ENCODE data around the gene PRKCE. TPM values are rescaled to one million over a fixed set of nuclear protein-coding genes. Genes with fewer than 3 reads are reported as not detected.

PRKCE gene
- total RNA-seq, 1 experiment from 2014 or later = 14.8 TPM

DNA sequence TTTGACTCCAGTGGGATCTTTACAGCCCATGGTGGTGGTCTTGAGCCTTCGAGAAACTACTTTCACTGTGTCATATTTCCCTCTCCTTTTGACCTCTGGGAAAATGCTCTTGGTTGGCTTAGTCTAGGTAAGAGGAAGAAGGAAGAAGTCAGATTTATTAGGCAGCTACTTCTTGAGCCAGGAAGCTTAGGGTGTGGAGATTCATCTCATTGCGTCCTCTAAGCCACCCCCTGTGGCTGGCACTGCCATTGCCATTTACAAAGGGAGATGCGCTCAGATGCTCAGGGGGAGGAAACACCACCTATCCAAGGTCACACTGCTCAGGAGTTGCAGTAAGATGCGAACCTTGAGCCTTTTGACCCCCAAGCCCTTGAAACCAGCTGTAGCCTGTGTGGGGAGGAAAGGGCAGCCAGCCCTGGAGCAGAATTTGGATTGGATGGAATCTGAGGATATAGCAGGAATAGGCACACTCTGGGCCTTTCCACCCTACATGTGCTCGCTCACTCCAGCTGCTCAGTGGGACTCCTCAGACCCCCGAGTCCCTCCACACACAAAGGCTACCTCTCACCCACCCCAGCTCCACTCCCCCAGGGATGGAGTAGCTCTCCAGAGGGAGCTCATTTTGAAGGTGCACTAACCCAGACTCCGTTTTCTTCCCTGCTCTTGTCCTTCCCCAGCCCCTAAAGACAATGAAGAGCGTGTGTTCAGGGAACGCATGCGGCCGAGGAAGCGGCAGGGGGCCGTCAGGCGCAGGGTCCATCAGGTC is 324.5 kb downstream of the PRKCE start:
- no peak for DNase-seq (ENCODE audit: low read depth, low spot score)
- H3K9me2 ChIP-seq (ENCODE audit: insufficient read depth) = no peaks in the 10 kb centered on the region
- TF ChIP-seq RAD21 (IDR thresholded peaks at IDR 0.05; ENCODE audit: low read depth) (no peak), EZH2 (IDR thresholded peaks at IDR 0.05) (no peak), ELF1 (IDR thresholded peaks at IDR 0.05; ENCODE audit: borderline replicate concordance, low read depth) (no peak), SP1 (IDR thresholded peaks at IDR 0.05; ENCODE audit: low read depth) (no peak)
- TF ChIP-seq, protein P1, sequence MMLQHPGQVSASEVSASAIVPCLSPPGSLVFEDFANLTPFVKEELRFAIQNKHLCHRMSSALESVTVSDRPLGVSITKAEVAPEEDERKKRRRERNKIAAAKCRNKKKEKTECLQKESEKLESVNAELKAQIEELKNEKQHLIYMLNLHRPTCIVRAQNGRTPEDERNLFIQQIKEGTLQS (IDR thresholded peaks at IDR 0.05) = no peak
- TF ChIP-seq, protein P2, sequence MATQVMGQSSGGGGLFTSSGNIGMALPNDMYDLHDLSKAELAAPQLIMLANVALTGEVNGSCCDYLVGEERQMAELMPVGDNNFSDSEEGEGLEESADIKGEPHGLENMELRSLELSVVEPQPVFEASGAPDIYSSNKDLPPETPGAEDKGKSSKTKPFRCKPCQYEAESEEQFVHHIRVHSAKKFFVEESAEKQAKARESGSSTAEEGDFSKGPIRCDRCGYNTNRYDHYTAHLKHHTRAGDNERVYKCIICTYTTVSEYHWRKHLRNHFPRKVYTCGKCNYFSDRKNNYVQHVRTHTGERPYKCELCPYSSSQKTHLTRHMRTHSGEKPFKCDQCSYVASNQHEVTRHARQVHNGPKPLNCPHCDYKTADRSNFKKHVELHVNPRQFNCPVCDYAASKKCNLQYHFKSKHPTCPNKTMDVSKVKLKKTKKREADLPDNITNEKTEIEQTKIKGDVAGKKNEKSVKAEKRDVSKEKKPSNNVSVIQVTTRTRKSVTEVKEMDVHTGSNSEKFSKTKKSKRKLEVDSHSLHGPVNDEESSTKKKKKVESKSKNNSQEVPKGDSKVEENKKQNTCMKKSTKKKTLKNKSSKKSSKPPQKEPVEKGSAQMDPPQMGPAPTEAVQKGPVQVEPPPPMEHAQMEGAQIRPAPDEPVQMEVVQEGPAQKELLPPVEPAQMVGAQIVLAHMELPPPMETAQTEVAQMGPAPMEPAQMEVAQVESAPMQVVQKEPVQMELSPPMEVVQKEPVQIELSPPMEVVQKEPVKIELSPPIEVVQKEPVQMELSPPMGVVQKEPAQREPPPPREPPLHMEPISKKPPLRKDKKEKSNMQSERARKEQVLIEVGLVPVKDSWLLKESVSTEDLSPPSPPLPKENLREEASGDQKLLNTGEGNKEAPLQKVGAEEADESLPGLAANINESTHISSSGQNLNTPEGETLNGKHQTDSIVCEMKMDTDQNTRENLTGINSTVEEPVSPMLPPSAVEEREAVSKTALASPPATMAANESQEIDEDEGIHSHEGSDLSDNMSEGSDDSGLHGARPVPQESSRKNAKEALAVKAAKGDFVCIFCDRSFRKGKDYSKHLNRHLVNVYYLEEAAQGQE (IDR thresholded peaks at IDR 0.05; ENCODE audit: low read depth) = no peak
- H4K20me1 ChIP-seq (ENCODE audit: insufficient read depth) = no peaks in the 10 kb centered on the region
- H3K27ac ChIP-seq (ENCODE audit: low read depth, low read length) = no peak overlapping the region
- CTCF ChIA-PET = no interaction called here
- RAD21 ChIA-PET (ENCODE audit: low non-redundant PET in 1 of 2, low total read pairs in 2 of 2, uncharacterized antibody in 2 of 2, unreplicated experiment in 2 of 2) = no interaction called here
- no TSS peak for BruUV-seq (replicated peaks)
- no peaks in the 10 kb centered on the region for H3K79me2 ChIP-seq (ENCODE audit: insufficient read depth, low read length)
- POLR2A ChIA-PET = interaction anchor here (1.6 kb wide), 1 partner anchor 12 kb away, joined by 6 read pairs; no protein-coding TSS in a partner anchor
- peaks cover 18 to 19% of the 10 kb centered on the region in 2 experiments for H3K4me1 ChIP-seq (ENCODE audit: control insufficient read depth in 1 of 2, insufficient read depth in 2 of 2, low read length in 2 of 2)
- no peaks in the 10 kb centered on the region for H3K27me3 ChIP-seq (ENCODE audit: insufficient read depth, low read length)
- no peak overlapping the region for H3K4me3 ChIP-seq (replicated peaks in 1 of 2; ENCODE audit: low read depth in 1 of 2, low read length in 2 of 2)
- H2AFZ ChIP-seq (ENCODE audit: low read depth, low read length, poor library complexity, severe bottlenecking) = no peak overlapping the region
- intact Hi-C loops (cut with micrococcal nuclease) = no loop called here
- no peak overlapping the region for H3K9ac ChIP-seq (ENCODE audit: low read length)
- no peaks in the 10 kb centered on the region for H3K36me3 ChIP-seq (ENCODE audit: control insufficient read depth in 1 of 2, insufficient read depth in 2 of 2, low read length in 2 of 2)
- no peak overlapping the region for H3K4me2 ChIP-seq (ENCODE audit: low read length)
- no peaks in the 10 kb centered on the region for H3K9me3 ChIP-seq (ENCODE audit: control insufficient read depth in 1 of 2, insufficient read depth in 1 of 2, low read depth in 1 of 2, low read length in 2 of 2)
- ATAC-seq = no peak
